Osteoblast (primary cell): ENCODE measurements around the gene CDK9. TPM values are rescaled to one million over a fixed set of nuclear protein-coding genes. Genes with fewer than 3 reads are reported as not detected.

Experiments
- DNase-seq: peaks from one replicate; pipeline ENCODE4 v3.0.0; 2011; ENCODE audit warnings: low spot score, mixed read lengths; ENCODE audit not compliant: insufficient read length; ENCODE audit errors: missing footprints
- H2AFZ ChIP-seq: 2 replicates; pipeline ENCODE4 v1.6.0; 2011; ENCODE audit warnings: mild to moderate bottlenecking, low read length
- H3K27ac ChIP-seq: 2 replicates; pipeline ENCODE4 v1.5.1; 2011; ENCODE audit warnings: mild to moderate bottlenecking, low read depth, low read length, moderate library complexity
- H3K27me3 ChIP-seq: 2 replicates; pipeline ENCODE4 v1.6.0; 2012; ENCODE audit warnings: mild to moderate bottlenecking, control low read depth, inconsistent platforms, low read length, moderate library complexity; ENCODE audit not compliant: insufficient read depth
- H3K36me3 ChIP-seq: 2 replicates; pipeline ENCODE4 v1.5.1; 2011; ENCODE audit warnings: mild to moderate bottlenecking, low read length, control low read depth, moderate library complexity; ENCODE audit not compliant: insufficient read depth
- H3K4me1 ChIP-seq: 2 replicates; pipeline ENCODE4 v1.5.1; 2011; ENCODE audit warnings: mild to moderate bottlenecking, low read length, control low read depth, moderate library complexity; ENCODE audit not compliant: insufficient read depth
- H3K4me2 ChIP-seq: 2 replicates; pipeline ENCODE4 v1.6.0; 2011; ENCODE audit warnings: mild to moderate bottlenecking, low read length; ENCODE audit not compliant: insufficient read depth
- H3K4me3 ChIP-seq: fragments of 200-600 bp; sonication (generic); 3 replicates; pipeline ENCODE4 v1.5.1; 2012; ENCODE audit warnings: mild to moderate bottlenecking, low read length, inconsistent platforms; ENCODE audit not compliant: insufficient read depth
- H3K79me2 ChIP-seq: 2 replicates; pipeline ENCODE4 v1.6.0; 2012; ENCODE audit warnings: mild to moderate bottlenecking, low read length, control low read depth, inconsistent platforms; ENCODE audit not compliant: insufficient read depth
- H3K9me3 ChIP-seq: 2 replicates; pipeline ENCODE4 v1.5.1; 2011; ENCODE audit warnings: low read depth, low read length, control low read depth
- H4K20me1 ChIP-seq: 2 replicates; pipeline ENCODE4 v1.6.0; 2012; ENCODE audit warnings: mild to moderate bottlenecking, low read length, control low read depth; ENCODE audit not compliant: insufficient read depth
- total RNA-seq: library from RNA; depleted of rRNA; stranded (reverse); fragments of >200 nt; gene quantifications from 2 replicates; pipeline ENCODE4 v1.2.3, GENCODE V29; 2012
- TF ChIP-seq, protein P1 (sequence below): IDR thresholded peaks from 2 replicates; pipeline ENCODE4 v1.5.1; 2011; ENCODE audit warnings: mild to moderate bottlenecking, low read depth, low read length, moderate library complexity; ENCODE audit errors: extremely low read depth

Gene CDK9
- total RNA-seq, 1 donor = 56.1 TPM

DNA sequence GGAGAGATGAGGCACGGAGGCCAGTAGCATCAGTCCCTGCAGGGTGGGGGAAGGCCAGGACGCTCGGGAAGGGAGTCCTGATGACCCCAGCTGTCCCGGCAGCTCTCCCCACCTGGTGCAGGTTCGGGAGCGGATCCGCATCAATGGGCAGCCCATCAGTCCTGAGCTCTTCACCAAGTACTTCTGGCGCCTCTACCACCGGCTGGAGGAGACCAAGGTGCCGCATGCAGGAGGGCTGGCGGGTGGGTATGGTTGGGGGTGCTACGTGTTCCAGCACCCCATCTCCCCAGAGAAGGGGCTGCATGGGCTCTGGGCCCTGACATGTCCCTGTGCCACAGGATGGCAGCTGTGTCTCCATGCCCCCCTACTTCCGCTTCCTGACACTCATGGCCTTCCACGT, 21.0 kb downstream of the CDK9 start:
- Histone ChIP-seq H3K27me3 (no peaks in the 10 kb centered on the region), H3K36me3 (peaks cover 55% of the 10 kb centered on the region), H3K79me2 (peaks cover 47% of the 10 kb centered on the region), H3K4me3 (no peak overlapping the region), H3K27ac (no peak overlapping the region), H4K20me1 (peaks cover 25% of the 10 kb centered on the region), H3K4me2 (no peak overlapping the region), H3K9me3 (no peaks in the 10 kb centered on the region), H2AFZ (no peak overlapping the region), H3K4me1 (peaks cover 18% of the 10 kb centered on the region)
- TF ChIP-seq, protein P1, sequence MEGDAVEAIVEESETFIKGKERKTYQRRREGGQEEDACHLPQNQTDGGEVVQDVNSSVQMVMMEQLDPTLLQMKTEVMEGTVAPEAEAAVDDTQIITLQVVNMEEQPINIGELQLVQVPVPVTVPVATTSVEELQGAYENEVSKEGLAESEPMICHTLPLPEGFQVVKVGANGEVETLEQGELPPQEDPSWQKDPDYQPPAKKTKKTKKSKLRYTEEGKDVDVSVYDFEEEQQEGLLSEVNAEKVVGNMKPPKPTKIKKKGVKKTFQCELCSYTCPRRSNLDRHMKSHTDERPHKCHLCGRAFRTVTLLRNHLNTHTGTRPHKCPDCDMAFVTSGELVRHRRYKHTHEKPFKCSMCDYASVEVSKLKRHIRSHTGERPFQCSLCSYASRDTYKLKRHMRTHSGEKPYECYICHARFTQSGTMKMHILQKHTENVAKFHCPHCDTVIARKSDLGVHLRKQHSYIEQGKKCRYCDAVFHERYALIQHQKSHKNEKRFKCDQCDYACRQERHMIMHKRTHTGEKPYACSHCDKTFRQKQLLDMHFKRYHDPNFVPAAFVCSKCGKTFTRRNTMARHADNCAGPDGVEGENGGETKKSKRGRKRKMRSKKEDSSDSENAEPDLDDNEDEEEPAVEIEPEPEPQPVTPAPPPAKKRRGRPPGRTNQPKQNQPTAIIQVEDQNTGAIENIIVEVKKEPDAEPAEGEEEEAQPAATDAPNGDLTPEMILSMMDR = no peak
- DNase-seq = no peak

DNA sequence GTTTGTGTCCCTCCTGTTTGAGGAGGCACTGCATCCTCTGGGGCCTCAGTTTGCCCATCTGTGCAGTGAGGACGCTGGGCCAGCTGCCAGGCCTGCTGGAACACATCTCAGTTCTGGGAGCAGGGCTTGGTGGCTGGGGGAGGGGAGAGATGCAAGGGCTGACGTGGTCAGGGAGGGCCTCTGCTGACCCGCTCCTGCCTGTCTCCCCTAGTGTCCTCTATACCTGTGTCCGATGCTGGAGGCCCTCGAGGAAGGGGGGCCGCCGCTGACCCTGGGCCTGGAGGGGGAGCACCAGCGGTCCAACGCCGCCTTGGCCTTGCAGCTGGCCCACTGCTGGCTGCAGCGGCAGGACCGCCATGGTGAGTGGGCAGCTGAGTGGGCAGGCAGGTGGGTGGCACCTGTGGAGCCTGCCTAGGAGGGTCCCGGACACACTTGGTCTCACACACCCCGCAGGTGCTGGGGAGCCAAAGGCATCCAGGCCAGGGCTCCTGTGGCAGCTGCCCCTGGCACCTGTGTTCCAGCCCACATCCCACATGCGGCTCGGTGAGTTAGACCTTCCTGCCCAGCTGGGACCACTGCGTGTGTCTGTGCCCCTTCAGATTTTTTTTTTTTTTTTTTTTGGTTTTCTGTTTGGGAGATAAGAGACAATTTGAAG, 22.6 kb downstream of the CDK9 start:
- TF ChIP-seq, protein P1 = no peak
- Histone ChIP-seq H3K4me2 (no peak overlapping the region), H3K36me3 (peaks cover 70% of the 10 kb centered on the region), H4K20me1 (peaks cover 25% of the 10 kb centered on the region), H3K27me3 (no peaks in the 10 kb centered on the region), H3K4me3 (no peak overlapping the region), H3K4me1 (peaks cover 12% of the 10 kb centered on the region), H3K9me3 (no peaks in the 10 kb centered on the region), H3K27ac (no peak overlapping the region), H3K79me2 (peaks cover 47% of the 10 kb centered on the region), H2AFZ (no peak overlapping the region)
- peak; percentile 58 for DNase-seq

DNA sequence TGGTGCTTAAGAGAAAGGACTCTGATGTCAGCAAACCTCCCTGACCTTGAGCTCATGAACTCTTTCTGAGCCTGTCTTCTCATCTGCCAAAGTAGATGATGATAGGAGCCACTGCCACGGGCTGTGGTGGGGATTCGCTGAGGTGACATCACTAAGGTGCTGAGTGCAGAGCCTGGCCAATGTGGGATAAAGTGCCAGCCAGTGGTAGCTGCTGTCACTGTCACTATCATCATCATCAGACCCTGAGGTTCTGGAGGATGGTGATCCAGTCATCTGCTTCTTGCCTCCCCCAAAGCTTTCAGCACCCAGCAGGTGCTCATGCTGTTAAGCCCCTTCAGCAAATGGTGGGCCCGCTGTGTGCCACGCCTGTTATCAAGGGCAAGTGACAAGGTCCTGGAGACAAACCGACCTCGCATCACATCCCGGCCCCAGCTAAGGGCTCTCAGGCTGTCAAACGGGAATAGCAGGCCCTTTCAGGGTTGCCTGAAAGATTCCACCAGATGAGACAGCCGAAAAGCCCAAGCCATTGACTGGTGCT, 23.2 kb downstream of the CDK9 start:
- Histone ChIP-seq H3K4me1 (peaks cover 6% of the 10 kb centered on the region), H3K79me2 (peaks cover 41% of the 10 kb centered on the region), H3K9me3 (no peaks in the 10 kb centered on the region), H2AFZ (no peak overlapping the region), H3K4me3 (no peak overlapping the region), H3K27ac (no peak overlapping the region), H3K36me3 (peaks cover 75% of the 10 kb centered on the region), H4K20me1 (peaks cover 24% of the 10 kb centered on the region), H3K27me3 (no peaks in the 10 kb centered on the region), H3K4me2 (no peak overlapping the region)
- TF ChIP-seq, protein P1 = no peak
- peak; percentile 74 for DNase-seq

DNA sequence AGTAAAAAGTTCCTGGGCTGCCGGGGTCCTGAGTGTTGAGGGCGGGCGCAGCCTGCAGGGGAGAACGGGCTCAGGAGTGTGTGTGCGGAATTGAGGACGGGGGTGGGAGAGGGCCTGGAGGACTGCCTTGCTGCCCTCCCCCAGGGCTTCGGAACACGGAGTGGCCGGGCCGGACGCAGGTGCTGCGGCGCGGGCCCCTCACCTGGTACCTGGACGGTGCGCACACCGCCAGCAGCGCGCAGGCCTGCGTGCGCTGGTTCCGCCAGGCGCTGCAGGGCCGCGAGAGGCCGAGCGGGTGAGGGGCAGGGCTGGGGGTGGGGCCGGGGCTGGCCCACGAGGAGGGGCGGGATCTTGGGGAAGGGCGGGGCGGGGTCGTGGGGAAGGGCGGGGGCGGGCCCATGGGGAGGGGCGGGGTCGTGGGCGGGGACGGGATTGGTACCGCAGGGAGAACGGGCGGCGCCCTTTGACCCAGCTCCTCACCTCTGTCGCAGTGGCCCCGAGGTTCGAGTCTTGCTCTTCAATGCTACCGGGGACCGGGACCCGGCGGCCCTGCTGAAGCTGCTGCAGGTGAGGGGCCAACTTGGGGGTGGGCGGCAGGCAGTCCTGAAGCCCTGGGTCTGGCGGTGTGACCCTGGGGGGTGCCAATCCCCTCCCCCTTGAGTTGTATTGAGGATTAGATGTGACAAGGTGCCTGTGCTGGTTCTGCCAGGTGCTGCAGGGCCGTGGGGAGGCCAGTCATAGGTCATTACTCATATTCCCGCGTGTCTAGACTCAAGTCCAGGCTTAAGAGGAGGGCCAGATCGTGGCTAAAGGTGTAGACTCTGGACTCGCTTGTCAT, 23.9 kb downstream of the CDK9 start:
- Histone ChIP-seq H3K9me3 (no peaks in the 10 kb centered on the region), H3K4me1 (no peaks in the 10 kb centered on the region), H3K4me2 (no peak overlapping the region), H3K27me3 (no peaks in the 10 kb centered on the region), H3K36me3 (peaks cover 76% of the 10 kb centered on the region), H4K20me1 (peaks cover 21% of the 10 kb centered on the region), H3K79me2 (peaks cover 34% of the 10 kb centered on the region), H2AFZ (no peak overlapping the region), H3K27ac (no peak overlapping the region), H3K4me3 (no peak overlapping the region)
- DNase-seq = peak; percentile 90
- TF ChIP-seq, protein P1 = no peak
